Glutamatergic neuron (in vitro differentiated cells): ENCODE results near the gene HRH3. TPM values are rescaled to one million over a fixed set of nuclear protein-coding genes. Genes with fewer than 3 reads are reported as not detected.

Experiments
- DNase-seq: peaks from one replicate; pipeline ENCODE4 v3.0.0; 2022
- H3K27ac Mint-ChIP-seq: one replicate; pipeline ENCODE4 v1.8.0; 2020; ENCODE audit warnings: mild to moderate bottlenecking, mixed read lengths, inconsistent platforms; ENCODE audit not compliant: unreplicated experiment
- H3K27me3 Mint-ChIP-seq: one replicate; pipeline ENCODE4 v1.8.0; 2020; ENCODE audit warnings: mild to moderate bottlenecking, moderate library complexity, mixed read lengths, inconsistent platforms; ENCODE audit not compliant: unreplicated experiment
- H3K36me3 Mint-ChIP-seq: one replicate; pipeline ENCODE4 v1.8.0; 2020; ENCODE audit warnings: mild to moderate bottlenecking, mixed read lengths, inconsistent platforms; ENCODE audit not compliant: unreplicated experiment
- H3K4me1 Mint-ChIP-seq: one replicate; pipeline ENCODE4 v1.8.0; 2020; ENCODE audit warnings: mild to moderate bottlenecking, low read depth, mixed read lengths, inconsistent platforms; ENCODE audit not compliant: unreplicated experiment
- H3K4me3 Mint-ChIP-seq: one replicate; pipeline ENCODE4 v1.8.0; 2020; ENCODE audit warnings: mild to moderate bottlenecking, mixed read lengths, inconsistent platforms; ENCODE audit not compliant: unreplicated experiment
- H3K9me3 Mint-ChIP-seq: one replicate; pipeline ENCODE4 v1.8.0; 2020; ENCODE audit warnings: mild to moderate bottlenecking, moderate library complexity, mixed read lengths, inconsistent platforms; ENCODE audit not compliant: unreplicated experiment
- long read RNA-seq: library from polyadenylated mRNA; unstranded; transcript quantifications from one replicate; pipeline ENCODE4 v2.0.0, GENCODE V29; 2020; ENCODE audit not compliant: unreplicated experiment
- total RNA-seq: library from RNA; stranded (reverse); fragmentation: NEBNext Ultra II Directional; extraction: Animal tissue kit (Norgen Biotek cat#: 25700); gene quantifications from one replicate; pipeline ENCODE4 v1.2.1, GENCODE V29; 2021; ENCODE audit not compliant: unreplicated experiment
- TF ChIP-seq, protein P1 (sequence below): fragments of 200-600 bp; sonication (generic); IDR thresholded peaks from one replicate; pipeline ENCODE4 v1.5.0; 2021; ENCODE audit not compliant: partially characterized antibody, unreplicated experiment

Gene HRH3
- total RNA-seq: 13.7 TPM
- long read RNA-seq, partial matches to known transcripts: 1 of 4 reads
- long read RNA-seq, other reads (novel, unspliced or antisense): 3 of 4 reads

- H3K27me3 Mint-ChIP-seq: peaks cover 7% of the 10 kb centered on the region
- no peaks in the 10 kb centered on the region for H3K36me3 Mint-ChIP-seq
- peak; percentile 77 for DNase-seq
- peaks cover 3% of the 10 kb centered on the region for H3K4me1 Mint-ChIP-seq
- H3K9me3 Mint-ChIP-seq: peaks cover 6% of the 10 kb centered on the region
- H3K4me3 Mint-ChIP-seq: peak within 1 kb of the TSS; percentile 85
- no peak within 1 kb of the TSS for H3K27ac Mint-ChIP-seq
- TF ChIP-seq, protein P1, sequence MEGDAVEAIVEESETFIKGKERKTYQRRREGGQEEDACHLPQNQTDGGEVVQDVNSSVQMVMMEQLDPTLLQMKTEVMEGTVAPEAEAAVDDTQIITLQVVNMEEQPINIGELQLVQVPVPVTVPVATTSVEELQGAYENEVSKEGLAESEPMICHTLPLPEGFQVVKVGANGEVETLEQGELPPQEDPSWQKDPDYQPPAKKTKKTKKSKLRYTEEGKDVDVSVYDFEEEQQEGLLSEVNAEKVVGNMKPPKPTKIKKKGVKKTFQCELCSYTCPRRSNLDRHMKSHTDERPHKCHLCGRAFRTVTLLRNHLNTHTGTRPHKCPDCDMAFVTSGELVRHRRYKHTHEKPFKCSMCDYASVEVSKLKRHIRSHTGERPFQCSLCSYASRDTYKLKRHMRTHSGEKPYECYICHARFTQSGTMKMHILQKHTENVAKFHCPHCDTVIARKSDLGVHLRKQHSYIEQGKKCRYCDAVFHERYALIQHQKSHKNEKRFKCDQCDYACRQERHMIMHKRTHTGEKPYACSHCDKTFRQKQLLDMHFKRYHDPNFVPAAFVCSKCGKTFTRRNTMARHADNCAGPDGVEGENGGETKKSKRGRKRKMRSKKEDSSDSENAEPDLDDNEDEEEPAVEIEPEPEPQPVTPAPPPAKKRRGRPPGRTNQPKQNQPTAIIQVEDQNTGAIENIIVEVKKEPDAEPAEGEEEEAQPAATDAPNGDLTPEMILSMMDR: no peak
Measured at GRCh38 chr20:62219992-62220665, at the start of gene HRH3. Gene HRH3 (minus strand): TSS chr20:62220278. CDS start chr20:62219970, 308 bp downstream.

- Mint-ChIP-seq H3K27ac (peak overlapping the region; percentile 48), H3K27me3 (peaks cover 7% of the 10 kb centered on the region), H3K4me1 (peaks cover 20% of the 10 kb centered on the region), H3K36me3 (peaks cover 13% of the 10 kb centered on the region), H3K9me3 (peaks cover 3% of the 10 kb centered on the region), H3K4me3 (peak overlapping the region; percentile 70)
- TF ChIP-seq, protein P1: no peak
- peak; percentile 51 for DNase-seq
Measured at GRCh38 chr20:62269871-62270270, 49.8 kb upstream of the HRH3 start.

DNA sequence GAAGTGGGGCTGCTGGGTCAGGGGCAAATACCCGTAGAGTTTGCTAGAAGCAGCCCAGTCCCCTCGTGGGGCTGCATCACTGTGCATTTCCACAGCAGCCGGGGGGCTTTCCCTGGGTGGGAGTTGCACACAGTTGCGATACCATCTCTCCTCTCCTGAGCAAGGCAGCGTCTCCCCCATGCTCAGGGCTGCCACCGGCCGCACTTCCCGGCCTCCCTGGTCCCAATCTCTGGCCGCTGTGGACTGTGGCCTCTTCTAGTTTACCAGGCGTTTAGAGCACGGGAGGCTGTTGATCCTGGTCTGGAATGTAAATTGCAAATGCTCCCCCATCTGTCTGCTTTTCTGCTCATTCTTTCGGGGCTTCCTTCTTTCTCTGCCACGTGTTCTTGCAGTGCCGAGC, 49.3 kb upstream of the HRH3 start:
- H3K9me3 Mint-ChIP-seq: peaks cover 3% of the 10 kb centered on the region
- H3K4me3 Mint-ChIP-seq: peak overlapping the region; percentile 70
- peaks cover 5% of the 10 kb centered on the region for H3K27me3 Mint-ChIP-seq
- peaks cover 13% of the 10 kb centered on the region for H3K36me3 Mint-ChIP-seq
- peaks cover 16% of the 10 kb centered on the region for H3K4me1 Mint-ChIP-seq
- TF ChIP-seq, protein P1: no peak
- H3K27ac Mint-ChIP-seq: peak overlapping the region; percentile 48
- DNase-seq: no peak

DNA sequence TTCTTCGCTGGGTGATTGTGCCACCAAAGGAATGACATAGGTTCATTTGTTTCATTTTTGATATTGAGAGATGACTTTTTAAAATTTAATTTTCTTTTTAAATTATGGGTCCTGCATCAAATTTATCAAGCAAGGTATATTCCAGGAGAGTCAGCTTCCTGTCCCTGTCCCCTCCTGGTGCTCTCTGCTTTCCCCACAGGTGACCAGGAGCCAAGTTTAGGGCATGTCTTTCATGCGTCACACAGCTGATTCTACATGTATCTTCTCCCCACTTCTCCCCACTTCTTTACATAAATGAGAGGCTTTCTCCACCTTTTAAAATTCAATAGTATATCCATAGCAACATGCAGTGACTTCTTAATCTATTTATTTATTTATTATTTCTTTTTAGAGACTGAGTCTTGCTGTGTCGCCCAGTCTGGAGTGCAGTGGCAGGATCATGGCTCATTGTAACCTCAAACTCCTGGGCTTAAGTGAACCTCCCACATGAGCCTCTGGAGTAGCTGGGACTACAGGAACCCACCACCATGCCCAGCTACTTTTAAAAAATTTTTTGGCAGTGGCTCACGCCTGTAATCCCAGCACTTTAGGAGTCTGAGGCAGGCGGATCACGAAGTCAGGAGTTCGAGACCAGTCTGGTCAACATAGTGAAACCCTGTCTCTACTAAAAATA, 48.3 kb upstream of the HRH3 start:
- Mint-ChIP-seq H3K36me3 (peaks cover 13% of the 10 kb centered on the region), H3K27ac (no peak overlapping the region), H3K4me1 (peaks cover 11% of the 10 kb centered on the region), H3K4me3 (no peak overlapping the region), H3K27me3 (peaks cover 2% of the 10 kb centered on the region), H3K9me3 (peaks cover 3% of the 10 kb centered on the region)
- DNase-seq: no peak
- TF ChIP-seq, protein P1: no peak

GRCh38 chr20:62267543-62267942, 47.5 kb upstream of the HRH3 start:
- peaks cover 3% of the 10 kb centered on the region for H3K9me3 Mint-ChIP-seq
- H3K4me3 Mint-ChIP-seq: no peak overlapping the region
- DNase-seq: no peak
- H3K27me3 Mint-ChIP-seq: peaks cover 2% of the 10 kb centered on the region
- TF ChIP-seq, protein P1: no peak
- H3K27ac Mint-ChIP-seq: no peak overlapping the region
- H3K36me3 Mint-ChIP-seq: peaks cover 13% of the 10 kb centered on the region
- H3K4me1 Mint-ChIP-seq: peaks cover 11% of the 10 kb centered on the region
